ENCODE results near the gene SYT1.

SYT1 gene

DNA sequence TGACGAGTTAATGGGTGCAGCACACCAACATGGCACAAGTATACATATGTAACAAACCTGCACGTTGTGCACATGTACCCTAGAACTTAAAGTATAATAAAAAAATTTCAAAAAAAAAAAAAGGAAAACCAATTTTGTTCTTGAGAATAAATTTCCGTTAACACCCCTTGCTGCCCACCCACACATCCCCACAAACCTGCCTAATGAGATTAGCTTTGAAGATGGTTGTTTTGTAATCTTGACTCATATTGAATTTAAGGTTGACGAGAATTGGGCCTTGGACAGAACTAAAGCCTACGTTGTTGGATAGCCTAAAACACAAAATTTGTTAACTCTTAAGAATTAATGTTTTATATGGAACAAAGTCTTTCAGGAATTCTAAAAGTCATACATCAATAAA, 52.9 kb downstream of the SYT1 start:
- Histone ChIP-seq H3K27ac (replicated peaks) (no peak overlapping the region), H3K27me3 (ENCODE audit: insufficient read depth, poor library complexity, severe bottlenecking) (no peaks in the 10 kb centered on the region), H3K4me3 (replicated peaks; ENCODE audit: insufficient read depth, low read length) (no peak overlapping the region)
- no peak for TF ChIP-seq POLR2AphosphoS5 (IDR thresholded peaks at IDR 0.05; ENCODE audit: low read depth)
- TF ChIP-seq, protein P1, sequence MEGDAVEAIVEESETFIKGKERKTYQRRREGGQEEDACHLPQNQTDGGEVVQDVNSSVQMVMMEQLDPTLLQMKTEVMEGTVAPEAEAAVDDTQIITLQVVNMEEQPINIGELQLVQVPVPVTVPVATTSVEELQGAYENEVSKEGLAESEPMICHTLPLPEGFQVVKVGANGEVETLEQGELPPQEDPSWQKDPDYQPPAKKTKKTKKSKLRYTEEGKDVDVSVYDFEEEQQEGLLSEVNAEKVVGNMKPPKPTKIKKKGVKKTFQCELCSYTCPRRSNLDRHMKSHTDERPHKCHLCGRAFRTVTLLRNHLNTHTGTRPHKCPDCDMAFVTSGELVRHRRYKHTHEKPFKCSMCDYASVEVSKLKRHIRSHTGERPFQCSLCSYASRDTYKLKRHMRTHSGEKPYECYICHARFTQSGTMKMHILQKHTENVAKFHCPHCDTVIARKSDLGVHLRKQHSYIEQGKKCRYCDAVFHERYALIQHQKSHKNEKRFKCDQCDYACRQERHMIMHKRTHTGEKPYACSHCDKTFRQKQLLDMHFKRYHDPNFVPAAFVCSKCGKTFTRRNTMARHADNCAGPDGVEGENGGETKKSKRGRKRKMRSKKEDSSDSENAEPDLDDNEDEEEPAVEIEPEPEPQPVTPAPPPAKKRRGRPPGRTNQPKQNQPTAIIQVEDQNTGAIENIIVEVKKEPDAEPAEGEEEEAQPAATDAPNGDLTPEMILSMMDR (IDR thresholded peaks at IDR 0.05; ENCODE audit: insufficient read depth, low read length), result no peak
- DNase-seq (ENCODE audit: low read depth in 1 of 2, low spot score in 1 of 2), result no peak

DNA sequence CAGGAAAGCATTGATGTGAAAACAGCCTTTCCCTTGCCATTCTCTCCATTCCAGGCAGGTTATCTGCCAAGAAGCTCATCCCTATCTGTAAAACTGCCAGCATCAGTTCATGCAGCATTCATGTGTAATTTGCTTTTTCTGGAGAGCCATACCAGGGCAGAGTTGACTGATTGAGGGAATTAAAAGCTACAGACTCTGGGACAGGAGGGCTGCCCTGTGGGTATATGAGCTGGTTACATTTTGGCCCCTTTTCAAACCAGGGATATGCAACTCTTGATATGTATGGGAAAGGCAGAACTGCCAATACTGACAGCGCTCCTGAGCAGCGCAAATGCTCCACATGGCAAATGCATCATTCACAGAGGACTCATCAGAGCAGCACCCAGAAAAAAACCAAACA, 53.7 kb downstream of the SYT1 start:
- no peak overlapping the region for H3K4me3 ChIP-seq (replicated peaks; ENCODE audit: insufficient read depth, low read length)
- TF ChIP-seq GABPA (IDR thresholded peaks at IDR 0.05; ENCODE audit: low read depth) (no peak), POLR2AphosphoS5 (IDR thresholded peaks at IDR 0.05; ENCODE audit: low read depth) (no peak), SPI1 (IDR thresholded peaks at IDR 0.05; ENCODE audit: borderline replicate concordance, low read depth) (no peak)
- TF ChIP-seq, protein P1 (IDR thresholded peaks at IDR 0.05; ENCODE audit: insufficient read depth, low read length), result no peak
- TF ChIP-seq, protein P2, sequence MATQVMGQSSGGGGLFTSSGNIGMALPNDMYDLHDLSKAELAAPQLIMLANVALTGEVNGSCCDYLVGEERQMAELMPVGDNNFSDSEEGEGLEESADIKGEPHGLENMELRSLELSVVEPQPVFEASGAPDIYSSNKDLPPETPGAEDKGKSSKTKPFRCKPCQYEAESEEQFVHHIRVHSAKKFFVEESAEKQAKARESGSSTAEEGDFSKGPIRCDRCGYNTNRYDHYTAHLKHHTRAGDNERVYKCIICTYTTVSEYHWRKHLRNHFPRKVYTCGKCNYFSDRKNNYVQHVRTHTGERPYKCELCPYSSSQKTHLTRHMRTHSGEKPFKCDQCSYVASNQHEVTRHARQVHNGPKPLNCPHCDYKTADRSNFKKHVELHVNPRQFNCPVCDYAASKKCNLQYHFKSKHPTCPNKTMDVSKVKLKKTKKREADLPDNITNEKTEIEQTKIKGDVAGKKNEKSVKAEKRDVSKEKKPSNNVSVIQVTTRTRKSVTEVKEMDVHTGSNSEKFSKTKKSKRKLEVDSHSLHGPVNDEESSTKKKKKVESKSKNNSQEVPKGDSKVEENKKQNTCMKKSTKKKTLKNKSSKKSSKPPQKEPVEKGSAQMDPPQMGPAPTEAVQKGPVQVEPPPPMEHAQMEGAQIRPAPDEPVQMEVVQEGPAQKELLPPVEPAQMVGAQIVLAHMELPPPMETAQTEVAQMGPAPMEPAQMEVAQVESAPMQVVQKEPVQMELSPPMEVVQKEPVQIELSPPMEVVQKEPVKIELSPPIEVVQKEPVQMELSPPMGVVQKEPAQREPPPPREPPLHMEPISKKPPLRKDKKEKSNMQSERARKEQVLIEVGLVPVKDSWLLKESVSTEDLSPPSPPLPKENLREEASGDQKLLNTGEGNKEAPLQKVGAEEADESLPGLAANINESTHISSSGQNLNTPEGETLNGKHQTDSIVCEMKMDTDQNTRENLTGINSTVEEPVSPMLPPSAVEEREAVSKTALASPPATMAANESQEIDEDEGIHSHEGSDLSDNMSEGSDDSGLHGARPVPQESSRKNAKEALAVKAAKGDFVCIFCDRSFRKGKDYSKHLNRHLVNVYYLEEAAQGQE (IDR thresholded peaks at IDR 0.05; ENCODE audit: insufficient replicate concordance, low read depth), result no peak
- no peak overlapping the region for H3K27ac ChIP-seq (replicated peaks)
- DNase-seq (ENCODE audit: low read depth in 1 of 2, low spot score in 1 of 2), result no peak
- H3K27me3 ChIP-seq (ENCODE audit: insufficient read depth, poor library complexity, severe bottlenecking), result no peaks in the 10 kb centered on the region

DNA sequence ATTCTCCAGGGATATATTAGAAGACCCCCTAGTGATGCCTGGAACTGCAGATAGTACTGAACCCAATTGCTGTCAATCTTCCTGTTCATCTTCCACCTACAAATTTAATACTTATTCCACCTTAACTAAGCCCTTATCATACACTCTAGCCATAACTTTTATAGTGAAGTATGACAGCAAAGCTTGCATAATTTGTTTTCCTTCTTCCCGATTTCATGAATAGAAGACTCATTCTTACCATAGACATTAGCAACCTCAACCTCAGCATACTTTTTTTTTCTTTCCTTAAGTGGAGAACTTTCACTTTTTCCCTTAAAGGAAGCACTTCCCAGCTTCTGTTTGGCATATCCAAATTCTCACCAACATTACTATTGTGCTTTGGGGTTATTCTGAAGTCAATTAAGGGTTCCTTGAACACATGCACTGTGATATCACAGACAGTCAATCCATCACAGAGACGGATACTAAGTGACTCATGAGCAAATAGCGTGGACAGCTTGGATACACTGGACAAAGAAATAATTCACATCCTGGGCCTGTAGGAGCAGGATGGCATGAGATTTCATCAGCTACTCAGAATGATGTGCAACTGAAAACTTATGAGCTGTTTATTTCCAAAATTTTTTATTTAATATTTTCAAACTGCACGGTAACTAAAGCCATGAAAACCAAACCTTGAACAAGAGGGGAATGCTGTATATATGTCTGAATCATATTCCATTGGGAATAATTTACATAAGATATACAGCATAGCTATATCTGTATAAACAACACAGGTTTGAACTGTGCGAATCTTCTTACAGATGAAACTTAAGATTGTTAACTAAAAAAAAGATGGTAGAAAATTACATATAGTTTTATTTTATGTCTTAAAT, 63.9 kb downstream of the SYT1 start:
- no peak for DNase-seq (ENCODE audit: low read depth in 1 of 2, low spot score in 1 of 2)

DNA sequence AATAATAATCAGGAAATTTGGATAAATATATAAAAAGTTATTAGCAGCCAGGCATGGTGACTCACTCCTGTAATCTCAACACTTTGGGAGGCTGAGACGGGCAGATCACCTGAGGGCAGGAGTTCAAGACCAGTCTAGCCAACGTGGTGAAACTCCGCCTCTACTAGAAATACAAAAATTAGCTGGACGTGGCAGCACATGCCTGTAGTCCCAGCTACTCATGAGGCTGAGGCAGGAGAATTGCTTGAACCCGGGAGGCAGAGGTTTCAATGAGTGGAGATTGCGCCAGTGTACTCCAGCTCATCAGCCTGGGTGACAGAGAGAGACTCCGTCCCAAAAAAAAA, 64.5 kb downstream of the SYT1 start:
- H3K27ac ChIP-seq (replicated peaks), result no peak overlapping the region
- H3K27me3 ChIP-seq (ENCODE audit: insufficient read depth, poor library complexity, severe bottlenecking), result no peaks in the 10 kb centered on the region
- DNase-seq (ENCODE audit: low read depth in 1 of 2, low spot score in 1 of 2), result no peak
- H3K4me3 ChIP-seq (replicated peaks; ENCODE audit: insufficient read depth, low read length), result no peak overlapping the region
- no peak for TF ChIP-seq GABPA (IDR thresholded peaks at IDR 0.05; ENCODE audit: low read depth)
- TF ChIP-seq, protein P1 (IDR thresholded peaks at IDR 0.05; ENCODE audit: insufficient read depth, low read length), result no peak
- TF ChIP-seq SPI1 (IDR thresholded peaks at IDR 0.05; ENCODE audit: borderline replicate concordance, low read depth), result no peak
- TF ChIP-seq, protein P2 (IDR thresholded peaks at IDR 0.05; ENCODE audit: insufficient replicate concordance, low read depth), result no peak
- no peak for TF ChIP-seq POLR2AphosphoS5 (IDR thresholded peaks at IDR 0.05; ENCODE audit: low read depth)

More for the DNA sequence above, 63.9 kb downstream of the SYT1 start:
- Histone ChIP-seq H3K27ac (replicated peaks) (no peak overlapping the region), H3K4me3 (replicated peaks; ENCODE audit: insufficient read depth, low read length) (no peak overlapping the region), H3K27me3 (ENCODE audit: insufficient read depth, poor library complexity, severe bottlenecking) (no peaks in the 10 kb centered on the region)
- TF ChIP-seq SPI1 (IDR thresholded peaks at IDR 0.05; ENCODE audit: borderline replicate concordance, low read depth) (no peak), GABPA (IDR thresholded peaks at IDR 0.05; ENCODE audit: low read depth) (no peak)
